H1 (cell line): ENCODE measurements around the gene CDK2. TPM values are rescaled to one million over a fixed set of nuclear protein-coding genes. Genes with fewer than 3 reads are reported as not detected.

ENCODE experiments used
- CREB1 ChIP-seq: IDR thresholded peaks from 2 replicates; pipeline ENCODE4 v1.6.1; 2012; ENCODE audit warnings: inconsistent platforms
- NANOG ChIP-seq: IDR thresholded peaks from 2 replicates; pipeline ENCODE4 v1.6.1; 2011; ENCODE audit warnings: low read length, low read depth, mild to moderate bottlenecking, inconsistent platforms; ENCODE audit not compliant: insufficient read depth, poor library complexity, severe bottlenecking
- POU5F1 ChIP-seq: IDR thresholded peaks from 2 replicates; pipeline ENCODE4 v1.6.1; 2011; ENCODE audit warnings: low read depth, mild to moderate bottlenecking, low read length, moderate library complexity
- SIRT6 ChIP-seq: IDR thresholded peaks from one replicate; pipeline ENCODE4 v1.7.1; 2012; ENCODE audit warnings: low read length, inconsistent platforms
- SP2 ChIP-seq: IDR thresholded peaks from 2 replicates; pipeline ENCODE4 v1.6.1; 2012; ENCODE audit warnings: mild to moderate bottlenecking, low read length, inconsistent platforms
- TAF7 ChIP-seq: optimal IDR thresholded peaks from 2 replicates; pipeline ENCODE3; 2011; ENCODE audit warnings: low read depth, mild to moderate bottlenecking, inconsistent platforms, low read length, moderate library complexity, borderline replicate concordance
- TCF12 ChIP-seq: IDR thresholded peaks from 2 replicates; pipeline ENCODE4 v1.6.1; 2011; ENCODE audit warnings: low read depth, mild to moderate bottlenecking, low read length
- polyA plus RNA-seq, 7 experiments: library from polyadenylated mRNA; depleted of rRNA in 3 of 7; stranded (reverse) in 5 of 7; unstranded in 2 of 7; fragments of >200 nt in 5 of 7; fragments of 200-250 nt in 2 of 7; gene quantifications; 1 replicate in 5 of 7; 2 replicates in 1 of 7; 4 replicates in 1 of 7; pipeline versions ENCODE4 v1.2.1 to v1.2.3, GENCODE V29; 2011 to 2013; ENCODE audit warnings: missing spikeins in 2 of 7, mixed read lengths in 2 of 7
- total RNA-seq: library from RNA; stranded (reverse); fragmentation: NEBNext Ultra II Directional; extraction: Animal tissue kit (Norgen Biotek cat#: 25700); gene quantifications from 2 replicates; pipeline ENCODE4 v1.2.1, GENCODE V29; 2021
- TF ChIP-seq, protein P1 (sequence below): fragments of 300-600 bp; sonication (generic); IDR thresholded peaks from 2 replicates; pipeline ENCODE4 v1.7.1; 2012; ENCODE audit warnings: low read length, moderate library complexity, mild to moderate bottlenecking, inconsistent platforms; ENCODE audit not compliant: insufficient replicate concordance
- TF ChIP-seq, protein P2 (sequence below), 3 experiments: IDR thresholded peaks; 1 replicate in 2 of 3; 2 replicates in 1 of 3; pipeline versions ENCODE4 v1.5.1 to v1.6.1; 2011; ENCODE audit warnings: low read length in 3 of 3, mild to moderate bottlenecking in 3 of 3, inconsistent platforms in 2 of 3, low read depth in 1 of 3, moderate library complexity in 1 of 3; ENCODE audit not compliant: insufficient read depth in 1 of 3; ENCODE audit errors: control extremely low read depth in 1 of 3

Gene CDK2
- total and polyA plus RNA-seq, 2 of the 8 experiments (the other 6 are each of a cell fraction or from before 2014, with no cell fraction given), result 39.4 to 42.5 TPM

DNA sequence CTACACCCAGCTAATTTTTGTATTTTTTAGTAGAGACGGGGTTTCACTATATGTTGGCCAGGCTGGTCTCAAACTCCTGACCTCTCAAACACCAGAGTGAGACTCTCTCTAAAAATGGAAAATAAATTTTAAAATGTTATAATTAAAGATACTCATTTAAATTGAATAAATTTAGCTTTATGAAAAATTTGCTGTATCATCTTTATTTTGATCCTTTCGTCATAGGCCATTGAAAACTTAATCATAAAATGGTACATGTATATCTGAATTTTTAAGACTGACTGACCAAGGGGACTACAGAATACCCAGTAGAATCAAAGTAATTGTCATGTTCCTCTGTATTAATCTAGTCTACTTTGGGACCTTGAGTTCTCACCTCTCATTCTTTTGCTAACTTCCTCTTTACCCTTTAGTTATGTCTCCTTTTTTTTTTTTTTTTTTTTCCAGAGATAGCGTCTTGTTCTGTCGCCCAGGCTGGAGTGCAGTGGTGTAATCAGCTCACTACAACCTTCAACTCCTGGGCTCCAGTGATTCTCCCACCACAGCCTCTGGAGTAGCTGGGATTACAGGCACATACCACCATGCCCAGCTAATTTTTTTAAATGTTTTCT, 16.7 kb downstream of the CDK2 start (continued):
- TF ChIP-seq, protein P1, sequence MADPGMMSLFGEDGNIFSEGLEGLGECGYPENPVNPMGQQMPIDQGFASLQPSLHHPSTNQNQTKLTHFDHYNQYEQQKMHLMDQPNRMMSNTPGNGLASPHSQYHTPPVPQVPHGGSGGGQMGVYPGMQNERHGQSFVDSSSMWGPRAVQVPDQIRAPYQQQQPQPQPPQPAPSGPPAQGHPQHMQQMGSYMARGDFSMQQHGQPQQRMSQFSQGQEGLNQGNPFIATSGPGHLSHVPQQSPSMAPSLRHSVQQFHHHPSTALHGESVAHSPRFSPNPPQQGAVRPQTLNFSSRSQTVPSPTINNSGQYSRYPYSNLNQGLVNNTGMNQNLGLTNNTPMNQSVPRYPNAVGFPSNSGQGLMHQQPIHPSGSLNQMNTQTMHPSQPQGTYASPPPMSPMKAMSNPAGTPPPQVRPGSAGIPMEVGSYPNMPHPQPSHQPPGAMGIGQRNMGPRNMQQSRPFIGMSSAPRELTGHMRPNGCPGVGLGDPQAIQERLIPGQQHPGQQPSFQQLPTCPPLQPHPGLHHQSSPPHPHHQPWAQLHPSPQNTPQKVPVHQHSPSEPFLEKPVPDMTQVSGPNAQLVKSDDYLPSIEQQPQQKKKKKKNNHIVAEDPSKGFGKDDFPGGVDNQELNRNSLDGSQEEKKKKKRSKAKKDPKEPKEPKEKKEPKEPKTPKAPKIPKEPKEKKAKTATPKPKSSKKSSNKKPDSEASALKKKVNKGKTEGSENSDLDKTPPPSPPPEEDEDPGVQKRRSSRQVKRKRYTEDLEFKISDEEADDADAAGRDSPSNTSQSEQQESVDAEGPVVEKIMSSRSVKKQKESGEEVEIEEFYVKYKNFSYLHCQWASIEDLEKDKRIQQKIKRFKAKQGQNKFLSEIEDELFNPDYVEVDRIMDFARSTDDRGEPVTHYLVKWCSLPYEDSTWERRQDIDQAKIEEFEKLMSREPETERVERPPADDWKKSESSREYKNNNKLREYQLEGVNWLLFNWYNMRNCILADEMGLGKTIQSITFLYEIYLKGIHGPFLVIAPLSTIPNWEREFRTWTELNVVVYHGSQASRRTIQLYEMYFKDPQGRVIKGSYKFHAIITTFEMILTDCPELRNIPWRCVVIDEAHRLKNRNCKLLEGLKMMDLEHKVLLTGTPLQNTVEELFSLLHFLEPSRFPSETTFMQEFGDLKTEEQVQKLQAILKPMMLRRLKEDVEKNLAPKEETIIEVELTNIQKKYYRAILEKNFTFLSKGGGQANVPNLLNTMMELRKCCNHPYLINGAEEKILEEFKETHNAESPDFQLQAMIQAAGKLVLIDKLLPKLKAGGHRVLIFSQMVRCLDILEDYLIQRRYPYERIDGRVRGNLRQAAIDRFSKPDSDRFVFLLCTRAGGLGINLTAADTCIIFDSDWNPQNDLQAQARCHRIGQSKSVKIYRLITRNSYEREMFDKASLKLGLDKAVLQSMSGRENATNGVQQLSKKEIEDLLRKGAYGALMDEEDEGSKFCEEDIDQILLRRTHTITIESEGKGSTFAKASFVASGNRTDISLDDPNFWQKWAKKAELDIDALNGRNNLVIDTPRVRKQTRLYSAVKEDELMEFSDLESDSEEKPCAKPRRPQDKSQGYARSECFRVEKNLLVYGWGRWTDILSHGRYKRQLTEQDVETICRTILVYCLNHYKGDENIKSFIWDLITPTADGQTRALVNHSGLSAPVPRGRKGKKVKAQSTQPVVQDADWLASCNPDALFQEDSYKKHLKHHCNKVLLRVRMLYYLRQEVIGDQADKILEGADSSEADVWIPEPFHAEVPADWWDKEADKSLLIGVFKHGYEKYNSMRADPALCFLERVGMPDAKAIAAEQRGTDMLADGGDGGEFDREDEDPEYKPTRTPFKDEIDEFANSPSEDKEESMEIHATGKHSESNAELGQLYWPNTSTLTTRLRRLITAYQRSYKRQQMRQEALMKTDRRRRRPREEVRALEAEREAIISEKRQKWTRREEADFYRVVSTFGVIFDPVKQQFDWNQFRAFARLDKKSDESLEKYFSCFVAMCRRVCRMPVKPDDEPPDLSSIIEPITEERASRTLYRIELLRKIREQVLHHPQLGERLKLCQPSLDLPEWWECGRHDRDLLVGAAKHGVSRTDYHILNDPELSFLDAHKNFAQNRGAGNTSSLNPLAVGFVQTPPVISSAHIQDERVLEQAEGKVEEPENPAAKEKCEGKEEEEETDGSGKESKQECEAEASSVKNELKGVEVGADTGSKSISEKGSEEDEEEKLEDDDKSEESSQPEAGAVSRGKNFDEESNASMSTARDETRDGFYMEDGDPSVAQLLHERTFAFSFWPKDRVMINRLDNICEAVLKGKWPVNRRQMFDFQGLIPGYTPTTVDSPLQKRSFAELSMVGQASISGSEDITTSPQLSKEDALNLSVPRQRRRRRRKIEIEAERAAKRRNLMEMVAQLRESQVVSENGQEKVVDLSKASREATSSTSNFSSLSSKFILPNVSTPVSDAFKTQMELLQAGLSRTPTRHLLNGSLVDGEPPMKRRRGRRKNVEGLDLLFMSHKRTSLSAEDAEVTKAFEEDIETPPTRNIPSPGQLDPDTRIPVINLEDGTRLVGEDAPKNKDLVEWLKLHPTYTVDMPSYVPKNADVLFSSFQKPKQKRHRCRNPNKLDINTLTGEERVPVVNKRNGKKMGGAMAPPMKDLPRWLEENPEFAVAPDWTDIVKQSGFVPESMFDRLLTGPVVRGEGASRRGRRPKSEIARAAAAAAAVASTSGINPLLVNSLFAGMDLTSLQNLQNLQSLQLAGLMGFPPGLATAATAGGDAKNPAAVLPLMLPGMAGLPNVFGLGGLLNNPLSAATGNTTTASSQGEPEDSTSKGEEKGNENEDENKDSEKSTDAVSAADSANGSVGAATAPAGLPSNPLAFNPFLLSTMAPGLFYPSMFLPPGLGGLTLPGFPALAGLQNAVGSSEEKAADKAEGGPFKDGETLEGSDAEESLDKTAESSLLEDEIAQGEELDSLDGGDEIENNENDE, result no peak
- TF ChIP-seq SIRT6, result no peak
- no peak for TF ChIP-seq TAF7
- no peak for TF ChIP-seq SP2
- TF ChIP-seq CREB1, result no peak
- no peak for TF ChIP-seq NANOG
- no peak for TF ChIP-seq POU5F1
- TF ChIP-seq, protein P2, sequence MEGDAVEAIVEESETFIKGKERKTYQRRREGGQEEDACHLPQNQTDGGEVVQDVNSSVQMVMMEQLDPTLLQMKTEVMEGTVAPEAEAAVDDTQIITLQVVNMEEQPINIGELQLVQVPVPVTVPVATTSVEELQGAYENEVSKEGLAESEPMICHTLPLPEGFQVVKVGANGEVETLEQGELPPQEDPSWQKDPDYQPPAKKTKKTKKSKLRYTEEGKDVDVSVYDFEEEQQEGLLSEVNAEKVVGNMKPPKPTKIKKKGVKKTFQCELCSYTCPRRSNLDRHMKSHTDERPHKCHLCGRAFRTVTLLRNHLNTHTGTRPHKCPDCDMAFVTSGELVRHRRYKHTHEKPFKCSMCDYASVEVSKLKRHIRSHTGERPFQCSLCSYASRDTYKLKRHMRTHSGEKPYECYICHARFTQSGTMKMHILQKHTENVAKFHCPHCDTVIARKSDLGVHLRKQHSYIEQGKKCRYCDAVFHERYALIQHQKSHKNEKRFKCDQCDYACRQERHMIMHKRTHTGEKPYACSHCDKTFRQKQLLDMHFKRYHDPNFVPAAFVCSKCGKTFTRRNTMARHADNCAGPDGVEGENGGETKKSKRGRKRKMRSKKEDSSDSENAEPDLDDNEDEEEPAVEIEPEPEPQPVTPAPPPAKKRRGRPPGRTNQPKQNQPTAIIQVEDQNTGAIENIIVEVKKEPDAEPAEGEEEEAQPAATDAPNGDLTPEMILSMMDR (IDR thresholded peaks at IDR 0.05; ENCODE audit: control extremely low read depth in 1 of 3, insufficient read depth in 1 of 3, low read depth in 1 of 3, low read length in 3 of 3), result no peak
- no peak for TF ChIP-seq TCF12
